Measurements from ENCODE around the gene LAMA2. TPM values are rescaled to one million over a fixed set of nuclear protein-coding genes. Genes with fewer than 3 reads are reported as not detected.

The LAMA2 gene
- polyA plus RNA-seq, 1 of the 3 experiments (the other 2 are of a cell fraction) = 0.92 TPM

- TF ChIP-seq, protein P1, sequence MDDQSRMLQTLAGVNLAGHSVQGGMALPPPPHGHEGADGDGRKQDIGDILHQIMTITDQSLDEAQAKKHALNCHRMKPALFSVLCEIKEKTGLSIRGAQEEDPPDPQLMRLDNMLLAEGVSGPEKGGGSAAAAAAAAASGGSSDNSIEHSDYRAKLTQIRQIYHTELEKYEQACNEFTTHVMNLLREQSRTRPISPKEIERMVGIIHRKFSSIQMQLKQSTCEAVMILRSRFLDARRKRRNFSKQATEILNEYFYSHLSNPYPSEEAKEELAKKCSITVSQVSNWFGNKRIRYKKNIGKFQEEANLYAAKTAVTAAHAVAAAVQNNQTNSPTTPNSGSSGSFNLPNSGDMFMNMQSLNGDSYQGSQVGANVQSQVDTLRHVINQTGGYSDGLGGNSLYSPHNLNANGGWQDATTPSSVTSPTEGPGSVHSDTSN (IDR thresholded peaks at IDR 0.05) = no peak
- WGBS (ENCODE audit: low lambda C conversion rate) = 85% methylated on average over 2 of the region's 2 CpGs
- no peaks in the 10 kb centered on the region; the same call in 1 of the 2 replicates for H3K79me2 ChIP-seq (ENCODE audit: insufficient read depth)
Measured at GRCh38 chr6:129504456-129504855, 621.5 kb downstream of the LAMA2 start.

DNA sequence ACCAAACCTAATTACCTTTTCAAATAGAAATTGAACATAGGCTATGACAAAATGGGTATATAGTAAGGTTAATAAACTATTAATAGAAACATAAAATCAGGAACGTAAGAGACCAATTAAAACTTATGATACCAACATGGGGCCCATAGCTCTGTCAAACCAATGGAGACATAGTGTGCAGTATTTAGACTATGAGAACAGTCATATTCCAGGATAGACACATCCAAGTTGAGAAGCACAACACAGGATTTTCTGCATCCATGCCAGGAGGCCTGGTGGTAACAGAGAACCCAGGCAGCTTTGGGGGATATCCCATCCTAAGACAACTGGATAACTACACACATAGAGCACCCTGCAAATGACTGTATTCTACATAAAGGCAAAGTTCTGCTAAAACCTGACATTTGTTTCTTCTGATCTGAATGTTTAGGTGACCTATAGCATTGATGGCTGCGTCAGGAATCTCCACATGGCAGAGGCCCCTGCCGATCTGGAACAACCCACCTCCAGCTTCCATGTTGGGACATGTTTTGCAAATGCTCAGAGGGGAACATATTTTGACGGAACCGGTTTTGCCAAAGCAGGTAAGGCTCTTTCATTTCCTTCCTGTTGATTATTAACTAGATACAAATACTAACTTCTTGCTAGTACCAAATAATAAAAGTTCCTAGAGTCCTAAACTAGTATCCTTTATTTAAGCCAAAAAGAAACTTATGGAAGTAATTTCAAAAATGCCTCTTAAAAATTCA lies 624.3 kb downstream of the LAMA2 start:
- ChIA-PET POLR2A (no interaction called here), CTCF (no interaction called here)
- Histone ChIP-seq H3K79me2 (ENCODE audit: insufficient read depth) (no peaks in the 10 kb centered on the region; the same call in 1 of the 2 replicates), H3K4me3 (ENCODE audit: low read depth in 2 of 2, low read length in 1 of 2) (no peak overlapping the region), H3F3A (replicated peaks; ENCODE audit: insufficient read depth) (peaks cover 17% of the 10 kb centered on the region), H3K27ac (ENCODE audit: low read depth in 2 of 2, low read length in 1 of 2) (no peak overlapping the region), H3K4me2 (no peak overlapping the region), H2AFZ (ENCODE audit: low read depth) (no peak overlapping the region), H3K27me3 (ENCODE audit: insufficient read depth) (no peaks in the 10 kb centered on the region), H3K9ac (no peak overlapping the region), H3K36me3 (replicated peaks in 1 of 2; ENCODE audit: control insufficient read depth in 1 of 2, insufficient read depth in 2 of 2, low read length in 1 of 2) (peaks cover 0 to 34% of the 10 kb centered on the region in 2 experiments), H3K9me2 (no peaks in the 10 kb centered on the region), H4K20me1 (ENCODE audit: insufficient read depth) (no peaks in the 10 kb centered on the region), H3K9me3 (no peaks in the 10 kb centered on the region), H3K4me1 (ENCODE audit: control insufficient read depth in 1 of 2, insufficient read depth in 2 of 2, low read depth in 1 of 2, low read length in 1 of 2) (peaks cover 0 to 10% of the 10 kb centered on the region in 2 experiments; a peak in 3 of 4 replicates)
- WGBS (ENCODE audit: low lambda C conversion rate) = 91% methylated on average over 5 of the region's 5 CpGs
- TF ChIP-seq FOSL2 (IDR thresholded peaks at IDR 0.05; ENCODE audit: borderline replicate concordance, low read depth) (no peak), TAF1 (IDR thresholded peaks at IDR 0.05; ENCODE audit: borderline replicate concordance, low read depth, low read length) (no peak), NRF1 (IDR thresholded peaks at IDR 0.05; ENCODE audit: low read depth, low read length) (no peak), MXI1 (IDR thresholded peaks at IDR 0.05; ENCODE audit: low read depth, low read length) (no peak), FOXM1 (IDR thresholded peaks at IDR 0.05; ENCODE audit: low read depth) (no peak), SMC3 (IDR thresholded peaks at IDR 0.05; ENCODE audit: low read depth, low read length) (no peak), RAD21 (IDR thresholded peaks at IDR 0.05; ENCODE audit: low read length) (no peak), YY1 (IDR thresholded peaks at IDR 0.05; ENCODE audit: low read depth) (no peak), USF1 (IDR thresholded peaks at IDR 0.05; ENCODE audit: borderline replicate concordance, low read depth) (no peak), RFX5 (IDR thresholded peaks at IDR 0.05; ENCODE audit: low read length) (no peak), GATA2 (CRISPR knock-in tag; IDR thresholded peaks at IDR 0.05) (no peak), ZBTB33 (IDR thresholded peaks at IDR 0.05; ENCODE audit: borderline replicate concordance, low read depth) (no peak), RCOR1 (IDR thresholded peaks at IDR 0.05; ENCODE audit: low read length) (no peak)
- TF ChIP-seq, protein P2, sequence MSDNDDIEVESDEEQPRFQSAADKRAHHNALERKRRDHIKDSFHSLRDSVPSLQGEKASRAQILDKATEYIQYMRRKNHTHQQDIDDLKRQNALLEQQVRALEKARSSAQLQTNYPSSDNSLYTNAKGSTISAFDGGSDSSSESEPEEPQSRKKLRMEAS (IDR thresholded peaks at IDR 0.05; ENCODE audit: low read depth) = no peak
- DNase-seq = no peak

More at GRCh38 chr6:129504456-129504855, 621.5 kb downstream of the LAMA2 start:
- POLR2A ChIA-PET = no interaction called here
- no peak overlapping the region for H2AFZ ChIP-seq (ENCODE audit: low read depth)
- no peaks in the 10 kb centered on the region for H4K20me1 ChIP-seq (ENCODE audit: insufficient read depth)
- H3K4me1 ChIP-seq (ENCODE audit: control insufficient read depth in 1 of 2, insufficient read depth in 2 of 2, low read depth in 1 of 2, low read length in 1 of 2) = peaks cover 0 to 28% of the 10 kb centered on the region in 2 experiments
- no peaks in the 10 kb centered on the region for H3K9me3 ChIP-seq
- H3F3A ChIP-seq (replicated peaks; ENCODE audit: insufficient read depth) = peaks cover 44% of the 10 kb centered on the region
- H3K36me3 ChIP-seq (replicated peaks in 1 of 2; ENCODE audit: control insufficient read depth in 1 of 2, insufficient read depth in 2 of 2, low read length in 1 of 2) = peaks cover 0 to 9% of the 10 kb centered on the region in 2 experiments
- H3K9ac ChIP-seq = no peak overlapping the region
- no peaks in the 10 kb centered on the region for H3K27me3 ChIP-seq (ENCODE audit: insufficient read depth)
- no peaks in the 10 kb centered on the region for H3K9me2 ChIP-seq
- no peak overlapping the region for H3K4me3 ChIP-seq (ENCODE audit: low read depth in 2 of 2, low read length in 1 of 2)
- no peak overlapping the region for H3K4me2 ChIP-seq
- DNase-seq = no peak
- CTCF ChIA-PET = interaction anchor here (0.6 kb wide), 1 partner anchor 1565 kb away, joined by 3 read pairs; no protein-coding TSS in a partner anchor
- no peak overlapping the region for H3K27ac ChIP-seq (ENCODE audit: low read depth in 2 of 2, low read length in 1 of 2)

All from SK-N-SH (cell line).